WTC11 (cell line): Measurements from ENCODE around the gene CD93. TPM values are rescaled to one million over a fixed set of nuclear protein-coding genes. Genes with fewer than 3 reads are reported as not detected.

Experiments
- ATAC-seq: fragments of 200-7000 bp; cut with Tn5 transposase; 2 replicates; pipeline ENCODE4 v1.10.0; 2021; ENCODE audit warnings: mild to moderate bottlenecking, moderate library complexity
- CTCF ChIA-PET: fragments of 300-600 bp; sonication (Branson Sonifier 250); formaldehyde crosslinking; loops from one replicate; lab custom pipeline; 2021; ENCODE audit warnings: antibody characterized with exemption; lab: Charles Lee
- POLR2A ChIA-PET: fragments of 350-600 bp; sonication (Branson Sonifier 250); formaldehyde crosslinking; loops from one replicate; lab custom pipeline; 2021; ENCODE audit warnings: antibody characterized with exemption; lab: Charles Lee
- DNase-seq: peaks from one replicate; pipeline ENCODE4 v3.0.0; 2021; ENCODE audit warnings: low spot score
- H3K27ac Mint-ChIP-seq: 2 replicates; pipeline ENCODE4 v1.8.0; 2021; ENCODE audit warnings: mixed read lengths
- H3K27me3 Mint-ChIP-seq: 2 replicates; pipeline ENCODE4 v1.8.0; 2021; ENCODE audit warnings: low read depth, mild to moderate bottlenecking, moderate library complexity, mixed read lengths
- H3K36me3 Mint-ChIP-seq: 2 replicates; pipeline ENCODE4 v1.8.0; 2021; ENCODE audit warnings: mixed read lengths
- H3K4me1 Mint-ChIP-seq: 2 replicates; pipeline ENCODE4 v1.8.0; 2022; ENCODE audit warnings: mixed read lengths
- H3K4me3 Mint-ChIP-seq: 2 replicates; pipeline ENCODE4 v1.8.0; 2021; ENCODE audit warnings: mild to moderate bottlenecking, moderate library complexity, mixed read lengths
- H3K9me3 Mint-ChIP-seq: 2 replicates; pipeline ENCODE4 v1.8.0; 2021; ENCODE audit warnings: mixed read lengths
- AFF4 ChIP-seq: sonication (generic); formaldehyde crosslinking; IDR thresholded peaks from 2 replicates; pipeline ENCODE4 v1.8.1; 2023; ENCODE audit warnings: mild to moderate bottlenecking, missing genetic modification reagents, borderline replicate concordance
- ATF1 ChIP-seq: sonication (generic); formaldehyde crosslinking; IDR thresholded peaks from 2 replicates; pipeline ENCODE4 v1.8.1; 2023; ENCODE audit warnings: mild to moderate bottlenecking, moderate library complexity, missing genetic modification reagents
- CBFB ChIP-seq: sonication (generic); formaldehyde crosslinking; IDR thresholded peaks from 2 replicates; pipeline ENCODE4 v1.8.1; 2022; ENCODE audit warnings: mild to moderate bottlenecking, low read depth, missing genetic modification reagents
- CREB1 ChIP-seq: sonication (generic); formaldehyde crosslinking; IDR thresholded peaks from 2 replicates; pipeline ENCODE4 v1.8.0; 2023; ENCODE audit warnings: mild to moderate bottlenecking, missing genetic modification reagents
- ESRRA ChIP-seq: sonication (generic); formaldehyde crosslinking; IDR thresholded peaks from 2 replicates; pipeline ENCODE4 v1.8.1; 2022; ENCODE audit warnings: mild to moderate bottlenecking, missing genetic modification reagents, borderline replicate concordance
- HMGA2 ChIP-seq: fragments of 250-450 bp; sonication (Bioruptor Pico); IDR thresholded peaks from 2 replicates; pipeline ENCODE4 v1.4.0; 2021; ENCODE audit warnings: mild to moderate bottlenecking, moderate library complexity
- IRF1 ChIP-seq: sonication (generic); formaldehyde crosslinking; IDR thresholded peaks from 2 replicates; pipeline ENCODE4 v1.8.0; 2023; ENCODE audit warnings: missing genetic modification reagents
- OVOL2 ChIP-seq: fragments of 250-450 bp; sonication (Bioruptor Pico); IDR thresholded peaks from 2 replicates; pipeline ENCODE4 v1.9.0; 2021; ENCODE audit warnings: mild to moderate bottlenecking, borderline replicate concordance
- PRRX2 ChIP-seq: fragments of 250-450 bp; sonication (Bioruptor Pico); IDR thresholded peaks from 2 replicates; pipeline ENCODE4 v1.8.0; 2021; ENCODE audit warnings: mild to moderate bottlenecking
- RELA ChIP-seq: sonication (generic); formaldehyde crosslinking; IDR thresholded peaks from 2 replicates; pipeline ENCODE4 v1.8.1; 2022; ENCODE audit warnings: missing genetic modification reagents, mild to moderate bottlenecking, borderline replicate concordance
- USF2 ChIP-seq: sonication (generic); formaldehyde crosslinking; IDR thresholded peaks from 2 replicates; pipeline ENCODE4 v1.8.1; 2023; ENCODE audit warnings: mild to moderate bottlenecking, missing genetic modification reagents, moderate library complexity
- ZNF263 ChIP-seq: sonication (generic); formaldehyde crosslinking; IDR thresholded peaks from 2 replicates; pipeline ENCODE4 v1.8.1; 2022; ENCODE audit warnings: low read depth, mild to moderate bottlenecking, moderate library complexity, missing genetic modification reagents
- ZNF512 ChIP-seq: sonication (generic); formaldehyde crosslinking; IDR thresholded peaks from 2 replicates; pipeline ENCODE4 v1.8.1; 2022; ENCODE audit warnings: missing genetic modification reagents, borderline replicate concordance
- total RNA-seq: library from RNA; stranded (reverse); gene quantifications from 3 replicates; pipeline ENCODE4 v1.2.3, GENCODE V29; 2021
- TF ChIP-seq, protein P1 (sequence below): sonication (generic); formaldehyde crosslinking; IDR thresholded peaks from 2 replicates; pipeline ENCODE4 v1.8.0; 2022; ENCODE audit warnings: mild to moderate bottlenecking, missing genetic modification reagents
- TF ChIP-seq, protein P2 (sequence below): fragments of 250-450 bp; sonication (Bioruptor Pico); IDR thresholded peaks from 2 replicates; pipeline ENCODE4 v1.9.0; 2021; ENCODE audit warnings: mild to moderate bottlenecking, borderline replicate concordance
- TF ChIP-seq, protein P3 (sequence below): sonication (generic); formaldehyde crosslinking; IDR thresholded peaks from 2 replicates; pipeline ENCODE4 v1.8.0; 2022; ENCODE audit warnings: missing genetic modification reagents
- TF ChIP-seq, protein P4 (sequence below): sonication (generic); formaldehyde crosslinking; IDR thresholded peaks from 2 replicates; pipeline ENCODE4 v1.8.0; 2022; ENCODE audit warnings: mild to moderate bottlenecking, missing genetic modification reagents

Gene CD93
- total RNA-seq, 1 experiment from 2014 or later = 0.09 TPM

GRCh38 chr20:23093613-23094012 lies 7.5 kb upstream of the CD93 start:
- H3K4me1 Mint-ChIP-seq = peaks cover 16% of the 10 kb centered on the region
- H3K4me3 Mint-ChIP-seq = no peak overlapping the region
- no peaks in the 10 kb centered on the region; the same call in 1 of the 2 replicates for H3K27me3 Mint-ChIP-seq
- no peak overlapping the region for H3K27ac Mint-ChIP-seq
- no peak for DNase-seq
- TF ChIP-seq HMGA2 = no peak
- no peak for TF ChIP-seq ESRRA (CRISPR knock-in tag)
- TF ChIP-seq IRF1 (CRISPR knock-in tag) = no peak
- TF ChIP-seq RELA = no peak
- no peak for TF ChIP-seq AFF4 (CRISPR knock-in tag)
- no peak for TF ChIP-seq ZNF263 (CRISPR knock-in tag)
- TF ChIP-seq ATF1 (CRISPR knock-in tag) = no peak
- TF ChIP-seq ZNF512 (CRISPR knock-in tag) = no peak
- no peak for TF ChIP-seq USF2 (CRISPR knock-in tag)
- TF ChIP-seq, protein P1, sequence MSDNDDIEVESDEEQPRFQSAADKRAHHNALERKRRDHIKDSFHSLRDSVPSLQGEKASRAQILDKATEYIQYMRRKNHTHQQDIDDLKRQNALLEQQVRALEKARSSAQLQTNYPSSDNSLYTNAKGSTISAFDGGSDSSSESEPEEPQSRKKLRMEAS (CRISPR knock-in tag) = no peak
- no peak for TF ChIP-seq PRRX2 (CRISPR knock-in tag)
- CTCF ChIA-PET = no interaction called here
- POLR2A ChIA-PET = no interaction called here
- H3K36me3 Mint-ChIP-seq = no peaks in the 10 kb centered on the region
- ATAC-seq = no peak
- H3K9me3 Mint-ChIP-seq = no peaks in the 10 kb centered on the region

DNA sequence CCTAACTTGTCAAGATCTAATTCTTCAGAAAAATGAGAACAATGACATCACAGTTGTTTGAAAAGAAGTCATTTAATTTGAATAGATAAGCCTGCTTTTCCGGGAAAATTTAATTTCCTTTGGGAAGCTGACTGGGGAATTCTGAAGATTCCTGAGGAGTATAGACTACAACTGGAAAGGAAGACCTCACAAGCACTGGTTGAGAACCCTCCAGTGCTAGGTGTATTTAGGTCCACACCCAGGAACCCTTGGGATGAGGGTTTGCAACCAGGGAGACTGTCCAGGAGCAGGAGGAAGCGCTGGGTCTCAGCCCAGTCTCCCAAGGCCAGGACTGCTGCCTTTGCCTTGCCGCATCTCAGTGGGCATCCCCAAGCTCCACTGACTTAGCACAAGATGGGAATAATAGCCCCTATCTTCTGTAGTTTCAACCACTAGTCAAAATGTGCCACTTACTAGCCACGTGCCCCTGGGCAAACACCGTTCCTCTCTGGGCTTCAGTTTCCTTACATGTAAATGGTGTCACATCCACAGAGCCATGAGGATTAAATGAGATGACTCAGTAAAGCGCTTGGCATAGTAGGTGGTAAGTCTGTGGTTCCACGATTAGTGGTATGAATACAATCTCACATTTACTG lies 6.9 kb upstream of the CD93 start:
- no peaks in the 10 kb centered on the region for H3K9me3 Mint-ChIP-seq
- no peak for ATAC-seq
- TF ChIP-seq OVOL2 (CRISPR knock-in tag) (no peak), CREB1 (no peak), CBFB (CRISPR knock-in tag) (no peak)
- TF ChIP-seq, protein P2, sequence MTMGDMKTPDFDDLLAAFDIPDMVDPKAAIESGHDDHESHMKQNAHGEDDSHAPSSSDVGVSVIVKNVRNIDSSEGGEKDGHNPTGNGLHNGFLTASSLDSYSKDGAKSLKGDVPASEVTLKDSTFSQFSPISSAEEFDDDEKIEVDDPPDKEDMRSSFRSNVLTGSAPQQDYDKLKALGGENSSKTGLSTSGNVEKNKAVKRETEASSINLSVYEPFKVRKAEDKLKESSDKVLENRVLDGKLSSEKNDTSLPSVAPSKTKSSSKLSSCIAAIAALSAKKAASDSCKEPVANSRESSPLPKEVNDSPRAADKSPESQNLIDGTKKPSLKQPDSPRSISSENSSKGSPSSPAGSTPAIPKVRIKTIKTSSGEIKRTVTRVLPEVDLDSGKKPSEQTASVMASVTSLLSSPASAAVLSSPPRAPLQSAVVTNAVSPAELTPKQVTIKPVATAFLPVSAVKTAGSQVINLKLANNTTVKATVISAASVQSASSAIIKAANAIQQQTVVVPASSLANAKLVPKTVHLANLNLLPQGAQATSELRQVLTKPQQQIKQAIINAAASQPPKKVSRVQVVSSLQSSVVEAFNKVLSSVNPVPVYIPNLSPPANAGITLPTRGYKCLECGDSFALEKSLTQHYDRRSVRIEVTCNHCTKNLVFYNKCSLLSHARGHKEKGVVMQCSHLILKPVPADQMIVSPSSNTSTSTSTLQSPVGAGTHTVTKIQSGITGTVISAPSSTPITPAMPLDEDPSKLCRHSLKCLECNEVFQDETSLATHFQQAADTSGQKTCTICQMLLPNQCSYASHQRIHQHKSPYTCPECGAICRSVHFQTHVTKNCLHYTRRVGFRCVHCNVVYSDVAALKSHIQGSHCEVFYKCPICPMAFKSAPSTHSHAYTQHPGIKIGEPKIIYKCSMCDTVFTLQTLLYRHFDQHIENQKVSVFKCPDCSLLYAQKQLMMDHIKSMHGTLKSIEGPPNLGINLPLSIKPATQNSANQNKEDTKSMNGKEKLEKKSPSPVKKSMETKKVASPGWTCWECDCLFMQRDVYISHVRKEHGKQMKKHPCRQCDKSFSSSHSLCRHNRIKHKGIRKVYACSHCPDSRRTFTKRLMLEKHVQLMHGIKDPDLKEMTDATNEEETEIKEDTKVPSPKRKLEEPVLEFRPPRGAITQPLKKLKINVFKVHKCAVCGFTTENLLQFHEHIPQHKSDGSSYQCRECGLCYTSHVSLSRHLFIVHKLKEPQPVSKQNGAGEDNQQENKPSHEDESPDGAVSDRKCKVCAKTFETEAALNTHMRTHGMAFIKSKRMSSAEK (CRISPR knock-in tag) = no peak
- TF ChIP-seq, protein P3, sequence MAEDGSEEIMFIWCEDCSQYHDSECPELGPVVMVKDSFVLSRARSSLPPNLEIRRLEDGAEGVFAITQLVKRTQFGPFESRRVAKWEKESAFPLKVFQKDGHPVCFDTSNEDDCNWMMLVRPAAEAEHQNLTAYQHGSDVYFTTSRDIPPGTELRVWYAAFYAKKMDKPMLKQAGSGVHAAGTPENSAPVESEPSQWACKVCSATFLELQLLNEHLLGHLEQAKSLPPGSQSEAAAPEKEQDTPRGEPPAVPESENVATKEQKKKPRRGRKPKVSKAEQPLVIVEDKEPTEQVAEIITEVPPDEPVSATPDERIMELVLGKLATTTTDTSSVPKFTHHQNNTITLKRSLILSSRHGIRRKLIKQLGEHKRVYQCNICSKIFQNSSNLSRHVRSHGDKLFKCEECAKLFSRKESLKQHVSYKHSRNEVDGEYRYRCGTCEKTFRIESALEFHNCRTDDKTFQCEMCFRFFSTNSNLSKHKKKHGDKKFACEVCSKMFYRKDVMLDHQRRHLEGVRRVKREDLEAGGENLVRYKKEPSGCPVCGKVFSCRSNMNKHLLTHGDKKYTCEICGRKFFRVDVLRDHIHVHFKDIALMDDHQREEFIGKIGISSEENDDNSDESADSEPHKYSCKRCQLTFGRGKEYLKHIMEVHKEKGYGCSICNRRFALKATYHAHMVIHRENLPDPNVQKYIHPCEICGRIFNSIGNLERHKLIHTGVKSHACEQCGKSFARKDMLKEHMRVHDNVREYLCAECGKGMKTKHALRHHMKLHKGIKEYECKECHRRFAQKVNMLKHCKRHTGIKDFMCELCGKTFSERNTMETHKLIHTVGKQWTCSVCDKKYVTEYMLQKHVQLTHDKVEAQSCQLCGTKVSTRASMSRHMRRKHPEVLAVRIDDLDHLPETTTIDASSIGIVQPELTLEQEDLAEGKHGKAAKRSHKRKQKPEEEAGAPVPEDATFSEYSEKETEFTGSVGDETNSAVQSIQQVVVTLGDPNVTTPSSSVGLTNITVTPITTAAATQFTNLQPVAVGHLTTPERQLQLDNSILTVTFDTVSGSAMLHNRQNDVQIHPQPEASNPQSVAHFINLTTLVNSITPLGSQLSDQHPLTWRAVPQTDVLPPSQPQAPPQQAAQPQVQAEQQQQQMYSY (CRISPR knock-in tag) = no peak
- TF ChIP-seq, protein P4, sequence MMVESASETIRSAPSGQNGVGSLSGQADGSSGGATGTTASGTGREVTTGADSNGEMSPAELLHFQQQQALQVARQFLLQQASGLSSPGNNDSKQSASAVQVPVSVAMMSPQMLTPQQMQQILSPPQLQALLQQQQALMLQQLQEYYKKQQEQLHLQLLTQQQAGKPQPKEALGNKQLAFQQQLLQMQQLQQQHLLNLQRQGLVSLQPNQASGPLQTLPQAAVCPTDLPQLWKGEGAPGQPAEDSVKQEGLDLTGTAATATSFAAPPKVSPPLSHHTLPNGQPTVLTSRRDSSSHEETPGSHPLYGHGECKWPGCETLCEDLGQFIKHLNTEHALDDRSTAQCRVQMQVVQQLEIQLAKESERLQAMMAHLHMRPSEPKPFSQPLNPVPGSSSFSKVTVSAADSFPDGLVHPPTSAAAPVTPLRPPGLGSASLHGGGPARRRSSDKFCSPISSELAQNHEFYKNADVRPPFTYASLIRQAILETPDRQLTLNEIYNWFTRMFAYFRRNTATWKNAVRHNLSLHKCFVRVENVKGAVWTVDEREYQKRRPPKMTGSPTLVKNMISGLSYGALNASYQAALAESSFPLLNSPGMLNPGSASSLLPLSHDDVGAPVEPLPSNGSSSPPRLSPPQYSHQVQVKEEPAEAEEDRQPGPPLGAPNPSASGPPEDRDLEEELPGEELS (CRISPR knock-in tag) = no peak

More for the DNA sequence above, 6.9 kb upstream of the CD93 start:
- no peak overlapping the region for H3K4me3 Mint-ChIP-seq
- H3K36me3 Mint-ChIP-seq = no peaks in the 10 kb centered on the region
- no peaks in the 10 kb centered on the region; the same call in 1 of the 2 replicates for H3K27me3 Mint-ChIP-seq
- ChIA-PET CTCF (interaction anchor here (1.8 kb wide), 1 partner anchor 13 kb away, joined by 5 read pairs; no protein-coding TSS in a partner anchor), POLR2A (no interaction called here)
- DNase-seq = no peak
- no peak overlapping the region for H3K27ac Mint-ChIP-seq
- H3K4me1 Mint-ChIP-seq = peaks cover 16% of the 10 kb centered on the region
